ENCODE measurements around the gene SCN11A. TPM values are rescaled to one million over a fixed set of nuclear protein-coding genes. Genes with fewer than 3 reads are reported as not detected.

SCN11A gene
- 1 to 10 TPM in 1 of 4 donors, under 1 TPM in 3; 0.27 to 1.9 (median 0.36) TPM for total RNA-seq

DNA sequence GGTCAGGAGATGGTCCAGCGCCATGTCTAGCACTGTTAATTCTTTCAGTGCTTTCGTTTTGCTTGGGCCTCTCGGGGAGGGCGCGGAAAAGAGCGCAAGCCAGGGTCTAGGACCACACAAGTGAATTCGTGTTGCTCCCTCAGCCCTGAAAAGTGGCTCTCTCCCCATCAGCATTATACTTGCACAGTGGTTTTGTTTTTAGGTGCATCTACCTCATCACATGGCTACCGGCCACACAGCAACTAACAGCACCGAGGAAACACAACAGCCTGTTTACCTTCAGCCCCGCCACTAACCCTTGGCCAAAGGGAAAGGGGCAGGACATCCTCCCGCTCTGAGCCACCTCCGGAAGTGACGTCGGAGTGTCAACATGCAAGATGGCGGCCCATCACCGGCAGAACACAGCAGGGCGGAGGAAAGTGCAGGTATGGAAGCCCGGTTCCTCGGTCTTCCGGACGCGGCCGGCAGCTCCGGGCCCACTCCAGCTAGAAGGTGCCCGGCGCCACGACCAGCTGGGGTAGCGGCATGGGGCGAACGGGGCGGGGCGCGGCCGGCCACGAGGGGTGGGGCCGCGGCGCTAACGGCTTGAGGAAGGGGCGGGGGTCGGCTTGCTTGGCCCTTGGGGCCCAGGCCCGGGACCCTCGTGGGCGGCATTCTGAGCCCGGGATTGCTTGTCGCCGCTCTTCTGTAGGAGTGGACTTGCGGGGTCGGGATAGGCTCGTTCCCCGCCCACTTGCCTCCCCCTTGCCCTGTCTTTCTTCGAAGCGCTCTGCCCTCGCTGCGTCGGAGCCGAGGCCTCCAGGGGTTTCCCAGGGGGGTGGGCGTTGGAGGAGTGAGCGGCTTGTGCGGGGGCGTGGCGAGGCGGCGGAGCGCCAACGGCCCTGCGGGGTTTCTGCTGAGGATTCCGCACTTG is at the start of gene SCN11A, which contains the start of gene WDR48:
SCN11A (minus strand) TSS at position 296 of the 913 bp plus-strand sequence. CDS start 101,582 bp downstream, outside the sequence.
WDR48 (plus strand) TSS at position 368 of the 913 bp plus-strand sequence; CDS start at position 378, 10 bp downstream.
- in situ Hi-C loops (cut with MboI; ENCODE audit: low pct_ligation_motif_present in 1 of 4, low pct_unique_long_range_greater_than_20kb in 1 of 4, low sequenced_read_pairs in 3 of 4) (no loop called here), intact Hi-C loops (cut with DNase I; ENCODE audit: low total_unique reads) (no loop called here)
- Histone ChIP-seq H3K27me3 (no peaks in the 10 kb centered on the region), H3K27ac (peak within 1 kb of the TSS; percentile 86 to 95 (median 90)), H3K36me3 (no peaks in the 10 kb centered on the region), H3K4me1 (peaks cover 7 to 28% (median 11%) of the 10 kb centered on the region in 4 donors), H3K9me3 (no peaks in the 10 kb centered on the region), H3K4me3 (peak within 1 kb of the TSS; percentile 74 to 100 (median 83))
- WGBS, 2 donors (ENCODE audit: low coverage in 1 of 2) = 0 to 2% methylated on average over 2 to 50 of the region's 68 CpGs
- TF ChIP-seq EP300 (IDR thresholded peaks at IDR 0.05; ENCODE audit: low read depth) (no peak), POLR2AphosphoS5 (IDR thresholded peaks at IDR 0.05) (peak; percentile 94 to 98 (median 97)), POLR2A (IDR thresholded peaks at IDR 0.05) (peak; percentile 92)
- DNase-seq = peak; percentile 96

DNA sequence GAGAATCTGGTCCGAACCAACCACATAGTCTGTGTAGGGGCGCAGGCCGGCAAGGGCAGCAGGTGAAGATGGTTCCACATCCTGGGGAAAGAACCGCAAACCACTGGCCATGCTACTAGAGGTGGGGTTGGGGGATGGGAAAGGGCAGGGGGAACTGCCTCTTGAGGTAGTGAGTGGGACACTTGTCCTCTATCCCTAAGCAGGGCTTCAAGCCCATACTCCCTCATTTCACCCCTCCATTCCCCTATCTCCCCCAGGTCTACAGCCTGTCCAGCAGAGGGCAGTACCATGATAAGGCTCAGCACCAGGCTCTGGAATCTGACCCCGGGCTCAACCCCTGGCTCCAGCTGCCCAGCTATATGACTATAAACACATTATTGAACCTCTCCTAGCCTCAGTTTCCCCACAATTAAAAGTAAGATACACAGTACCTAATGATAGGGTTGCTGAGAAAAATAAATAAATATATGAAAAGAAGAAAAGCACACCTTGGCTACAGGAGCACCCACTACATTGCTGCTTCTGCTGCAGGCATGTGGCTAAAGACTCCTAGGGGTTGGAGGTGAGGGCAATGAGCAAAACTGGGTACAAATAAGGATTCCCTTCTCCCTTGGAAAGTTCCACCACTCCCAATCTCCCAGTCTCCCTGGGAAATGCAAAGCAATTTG is 49.4 kb upstream of the SCN11A start:
- Histone ChIP-seq H3K4me3 (no peak overlapping the region), H3K4me1 (peaks cover 11 to 34% (median 27%) of the 10 kb centered on the region in 4 donors), H3K27ac (no peak overlapping the region), H3K36me3 (peaks cover 0 to 17% (median 0%) of the 10 kb centered on the region in 4 donors), H3K27me3 (no peaks in the 10 kb centered on the region), H3K9me3 (no peaks in the 10 kb centered on the region)
- DNase-seq = peak; percentile 39
- intact Hi-C loops (cut with DNase I; ENCODE audit: low total_unique reads) (loop anchor here (10.0 kb wide), 1 partner anchor 284 kb away; the partner anchor contains the start of gene SLC25A38), in situ Hi-C loops (cut with MboI; ENCODE audit: low pct_ligation_motif_present in 1 of 4, low pct_unique_long_range_greater_than_20kb in 1 of 4, low sequenced_read_pairs in 3 of 4) (no loop called here)
- 70 to 83% methylated on average over 2 to 5 of the region's 5 CpGs for WGBS, 2 donors (ENCODE audit: low coverage in 1 of 2)
- no peak for TF ChIP-seq EP300 (IDR thresholded peaks at IDR 0.05; ENCODE audit: low read depth)
- TF ChIP-seq CTCF (IDR thresholded peaks at IDR 0.05) = peak; percentile 46 to 63 (median 59)

- intact Hi-C loops (cut with DNase I; ENCODE audit: low total_unique reads) = loop anchor here (10.0 kb wide), 1 partner anchor 284 kb away; the partner anchor contains the start of gene SLC25A38
- no peak for TF ChIP-seq CTCF (IDR thresholded peaks at IDR 0.05)
- TF ChIP-seq POLR2A (IDR thresholded peaks at IDR 0.05) = no peak
- no peak for TF ChIP-seq EP300 (IDR thresholded peaks at IDR 0.05; ENCODE audit: low read depth)
- TF ChIP-seq POLR2AphosphoS5 (IDR thresholded peaks at IDR 0.05) = no peak
- Histone ChIP-seq H3K4me3 (no peak overlapping the region), H3K36me3 (peaks cover 0 to 21% (median 0%) of the 10 kb centered on the region in 4 donors), H3K27ac (no peak overlapping the region), H3K9me3 (no peaks in the 10 kb centered on the region), H3K4me1 (peaks cover 5 to 27% (median 21%) of the 10 kb centered on the region in 4 donors), H3K27me3 (no peaks in the 10 kb centered on the region)
- in situ Hi-C loops (cut with MboI; ENCODE audit: low pct_ligation_motif_present in 1 of 4, low pct_unique_long_range_greater_than_20kb in 1 of 4, low sequenced_read_pairs in 3 of 4) = no loop called here
- DNase-seq = no peak
- WGBS, 2 donors (ENCODE audit: low coverage in 1 of 2) = 89% methylated on average over 9 of the region's 9 CpGs; no CpG with 5 or more reads in 1 of the 2 donors
These were observed 48.7 kb upstream of the SCN11A start for GRCh38 chr3:39100500-39100886.

DNA sequence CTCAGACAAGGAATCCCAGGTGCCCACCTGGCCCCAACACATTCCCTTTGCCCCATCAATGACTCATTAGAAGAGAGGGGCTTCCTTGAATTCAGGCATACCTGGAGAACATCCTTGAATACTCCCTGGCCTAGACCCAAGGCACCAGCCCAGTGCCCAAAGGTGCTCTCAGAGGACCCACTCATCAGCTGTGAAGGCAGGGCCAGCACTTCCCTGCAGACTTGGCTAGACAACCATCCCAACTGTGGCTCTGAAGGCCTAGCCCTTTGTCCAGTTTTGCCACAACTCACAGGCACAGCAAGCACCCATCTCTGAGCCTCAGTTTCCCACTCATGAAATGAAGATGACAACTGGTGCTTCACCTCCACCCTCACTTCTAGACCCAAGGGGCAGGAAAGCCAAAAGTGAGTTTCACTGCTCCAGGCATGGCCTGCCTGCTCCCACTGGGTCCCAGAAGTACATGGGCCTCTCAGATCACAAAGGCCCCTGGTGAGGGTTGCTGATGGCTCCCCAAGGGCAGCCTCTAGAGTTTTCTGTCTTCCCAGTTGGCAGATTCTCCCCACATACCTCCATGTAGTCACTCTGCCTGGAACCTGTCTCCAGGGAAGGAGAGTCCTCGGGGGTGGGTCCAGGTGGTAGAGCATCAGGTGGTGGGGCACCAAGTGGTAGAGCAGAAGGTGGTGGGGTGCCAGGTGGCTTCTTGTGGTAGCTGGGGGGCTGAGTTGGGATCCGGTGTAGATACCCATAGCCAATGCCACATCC is 48.2 kb upstream of the SCN11A start:
- no peaks in the 10 kb centered on the region for H3K9me3 ChIP-seq
- in situ Hi-C loops (cut with MboI; ENCODE audit: low pct_ligation_motif_present in 1 of 4, low pct_unique_long_range_greater_than_20kb in 1 of 4, low sequenced_read_pairs in 3 of 4) (no loop called here), intact Hi-C loops (cut with DNase I; ENCODE audit: low total_unique reads) (loop anchor here (10.0 kb wide), 1 partner anchor 285 kb away; the partner anchor contains the start of gene SLC25A38)
- H3K4me3 ChIP-seq = no peak overlapping the region
- peaks cover 0 to 21% (median 15%) of the 10 kb centered on the region in 4 donors for H3K4me1 ChIP-seq
- no peak overlapping the region for H3K27ac ChIP-seq
- 80 to 95% methylated on average over 1 to 2 of the region's 2 CpGs for WGBS, 2 donors (ENCODE audit: low coverage in 1 of 2)
- no peak for DNase-seq
- no peak for TF ChIP-seq POLR2A (IDR thresholded peaks at IDR 0.05)
- H3K36me3 ChIP-seq = peaks cover 0 to 26% (median 2%) of the 10 kb centered on the region in 4 donors
- no peaks in the 10 kb centered on the region for H3K27me3 ChIP-seq
